Stimulated activated CD4-positive, alpha-beta T cell treated with anti-CD3 and anti-CD28 coated beads, Interleukin-1b, Interleukin-23, amount 100 ng/mL, for 48 hours (primary cell): ENCODE measurements around the gene RNGTT.
"Not testable (repeated sequence)": the region's sequence is repeated elsewhere in the genome, so short reads cannot be mapped to it uniquely, and the experiment has no call there.

ENCODE experiments used
- DNase-seq: peaks from one replicate; pipeline ENCODE4 v3.0.0-alpha.2; 2020

Gene RNGTT

DNA sequence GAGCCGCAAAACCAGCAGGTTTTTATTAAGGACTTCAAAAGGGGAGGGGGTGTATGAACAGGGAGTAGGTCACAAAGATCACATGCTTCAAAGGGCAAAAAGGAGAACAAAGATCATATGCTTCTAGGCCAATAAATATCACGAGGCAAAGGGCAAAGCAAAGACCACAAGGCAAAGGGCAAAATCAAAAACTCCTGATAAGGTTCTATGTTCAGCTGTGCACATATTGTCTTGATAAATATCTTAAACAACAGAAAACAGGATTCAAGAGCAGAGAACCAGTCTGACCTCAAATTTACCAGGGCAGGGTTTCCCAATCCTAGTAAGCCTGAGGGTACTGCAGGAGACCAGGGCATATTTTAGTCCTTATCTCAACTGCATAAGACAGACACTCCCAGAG lies 5.8 kb upstream of the RNGTT start:
- not testable (repeated sequence) for DNase-seq

GRCh38 chr6:88967891-88968290 lies 4.5 kb upstream of the RNGTT start:
- DNase-seq, result no peak

DNA sequence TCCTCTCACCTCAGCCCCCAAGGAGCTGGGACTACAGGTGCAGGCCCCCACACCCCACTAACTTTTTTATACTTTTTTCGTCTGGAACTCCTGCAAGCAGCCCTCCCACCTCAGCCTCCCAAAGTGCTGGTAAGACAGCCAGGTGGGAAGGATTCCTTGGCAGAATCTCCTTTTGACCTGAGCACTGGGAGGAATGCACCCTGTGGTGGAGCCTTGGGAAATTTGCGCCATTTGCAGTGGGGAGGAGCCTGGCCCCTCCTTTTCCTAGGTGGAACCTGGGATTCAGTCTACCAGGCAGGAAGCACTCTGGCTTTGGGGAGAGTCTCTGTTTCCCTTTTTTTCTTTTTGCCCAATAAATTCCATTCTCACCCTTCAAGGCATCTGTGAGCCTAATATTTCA lies 2.3 kb upstream of the RNGTT start:
- DNase-seq, result no peak

DNA sequence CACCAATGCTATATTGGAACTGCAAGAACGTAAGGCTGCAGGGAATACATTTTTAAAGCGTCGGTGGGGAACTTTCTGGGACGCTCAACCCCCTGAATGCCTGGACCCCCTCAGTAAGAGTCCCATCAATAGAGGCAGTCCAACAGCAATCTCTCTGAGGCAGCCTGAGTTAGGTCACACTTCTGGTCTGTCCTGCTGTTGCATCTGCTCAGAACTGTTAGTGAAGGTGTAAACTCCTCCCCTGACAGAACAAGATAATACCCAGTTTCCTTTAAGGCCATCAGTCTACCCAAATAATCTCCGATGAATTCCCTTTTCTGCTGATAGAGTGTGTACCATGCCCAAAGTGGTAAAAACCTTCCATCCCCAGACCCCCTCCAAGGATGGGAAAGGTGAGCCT lies 1.1 kb upstream of the RNGTT start:
- no peak for DNase-seq

GRCh38 chr6:88958842-88959241 lies 4.6 kb downstream of the RNGTT start:
- DNase-seq, result no peak

GRCh38 chr6:88953550-88954386 lies 9.7 kb downstream of the RNGTT start:
- no peak for DNase-seq

- no peak for DNase-seq
Observed at GRCh38 chr6:88952065-88952704, 11.2 kb downstream of the RNGTT start.

DNA sequence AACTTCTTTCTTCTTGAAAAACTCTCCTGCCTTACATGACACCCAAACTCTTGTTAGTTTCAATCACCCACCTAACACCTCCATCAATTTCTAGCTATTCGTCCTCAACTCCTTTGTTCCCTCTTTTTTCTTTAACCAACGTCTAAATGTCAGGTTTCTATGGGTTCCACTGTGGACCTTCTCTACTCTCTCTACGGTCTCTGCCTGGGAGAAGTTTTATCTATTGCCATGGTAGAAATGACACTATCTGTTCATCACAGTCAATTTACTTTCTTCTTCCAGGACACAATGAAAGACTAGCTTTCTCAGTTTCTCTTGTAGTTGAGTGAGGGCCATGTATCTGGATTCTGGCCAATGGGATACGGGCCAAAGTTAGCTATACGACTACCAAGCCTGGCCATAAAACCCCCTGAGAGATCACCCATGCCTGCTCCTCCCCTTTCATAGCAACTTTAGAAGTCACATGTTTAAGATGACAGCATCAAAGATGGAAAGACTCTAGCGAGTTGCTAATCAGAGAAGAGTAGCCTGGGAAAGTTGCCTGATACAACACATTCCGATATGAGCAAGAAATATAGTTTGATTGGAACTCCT lies 17.9 kb downstream of the RNGTT start:
- DNase-seq, result no peak

- DNase-seq, result no peak
Observed at GRCh38 chr6:88933521-88933920, 29.9 kb downstream of the RNGTT start.

GRCh38 chr6:88932019-88932418 lies 31.4 kb downstream of the RNGTT start:
- DNase-seq, result not testable (repeated sequence)

DNA sequence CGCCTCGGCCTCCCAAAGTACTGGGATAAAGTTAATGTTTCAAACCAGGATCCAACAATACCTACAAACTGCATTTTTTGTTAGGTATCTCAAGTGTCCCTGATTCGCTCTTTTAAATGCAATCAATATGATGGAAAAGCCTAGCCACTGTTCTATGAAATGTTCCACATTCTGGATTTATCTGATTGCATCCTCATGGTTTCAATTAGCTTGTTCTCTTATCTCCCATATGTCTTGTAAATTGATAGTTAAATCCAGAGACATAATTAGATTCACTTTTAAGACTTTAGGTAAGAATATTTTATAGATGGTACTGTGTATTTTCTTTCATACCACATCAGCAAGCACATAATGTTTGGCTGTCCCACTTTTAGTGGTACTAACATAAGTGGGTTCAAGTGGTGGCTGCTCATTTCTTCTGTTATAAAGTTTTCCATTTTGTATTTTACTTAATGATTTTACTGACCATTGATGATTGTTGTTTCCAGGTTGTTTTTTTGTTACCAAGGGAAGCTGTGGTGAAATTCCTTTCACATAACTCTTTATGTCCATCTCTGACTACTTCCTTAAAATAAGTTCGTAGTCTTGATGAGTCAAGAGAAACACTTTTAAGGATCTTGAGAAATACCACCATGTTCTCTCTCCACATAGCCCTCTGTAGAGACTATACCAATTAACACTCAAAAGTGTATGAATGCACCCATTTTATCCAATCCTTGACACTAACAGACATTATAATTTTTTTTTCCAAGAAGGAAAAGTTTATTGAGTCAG lies 40.5 kb downstream of the RNGTT start:
- no peak for DNase-seq

DNA sequence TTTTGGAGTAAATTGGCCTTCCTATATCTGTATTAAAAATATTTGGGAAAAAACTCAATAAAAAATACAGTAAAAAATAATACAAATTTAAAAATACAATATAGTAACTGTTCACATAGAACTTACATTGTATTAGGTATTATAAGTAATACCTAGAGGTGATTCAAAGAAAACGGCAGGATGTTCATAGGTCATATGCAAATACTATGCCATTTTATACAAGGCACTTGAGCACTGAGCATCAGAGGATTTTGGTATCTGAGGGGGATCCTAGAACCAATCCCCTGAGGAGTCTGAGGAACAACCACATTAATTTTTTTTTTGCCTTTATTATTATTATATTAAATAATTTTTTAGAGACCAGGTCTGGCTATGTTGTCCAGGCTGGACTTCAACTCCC lies 41.7 kb downstream of the RNGTT start:
- no peak for DNase-seq

DNA sequence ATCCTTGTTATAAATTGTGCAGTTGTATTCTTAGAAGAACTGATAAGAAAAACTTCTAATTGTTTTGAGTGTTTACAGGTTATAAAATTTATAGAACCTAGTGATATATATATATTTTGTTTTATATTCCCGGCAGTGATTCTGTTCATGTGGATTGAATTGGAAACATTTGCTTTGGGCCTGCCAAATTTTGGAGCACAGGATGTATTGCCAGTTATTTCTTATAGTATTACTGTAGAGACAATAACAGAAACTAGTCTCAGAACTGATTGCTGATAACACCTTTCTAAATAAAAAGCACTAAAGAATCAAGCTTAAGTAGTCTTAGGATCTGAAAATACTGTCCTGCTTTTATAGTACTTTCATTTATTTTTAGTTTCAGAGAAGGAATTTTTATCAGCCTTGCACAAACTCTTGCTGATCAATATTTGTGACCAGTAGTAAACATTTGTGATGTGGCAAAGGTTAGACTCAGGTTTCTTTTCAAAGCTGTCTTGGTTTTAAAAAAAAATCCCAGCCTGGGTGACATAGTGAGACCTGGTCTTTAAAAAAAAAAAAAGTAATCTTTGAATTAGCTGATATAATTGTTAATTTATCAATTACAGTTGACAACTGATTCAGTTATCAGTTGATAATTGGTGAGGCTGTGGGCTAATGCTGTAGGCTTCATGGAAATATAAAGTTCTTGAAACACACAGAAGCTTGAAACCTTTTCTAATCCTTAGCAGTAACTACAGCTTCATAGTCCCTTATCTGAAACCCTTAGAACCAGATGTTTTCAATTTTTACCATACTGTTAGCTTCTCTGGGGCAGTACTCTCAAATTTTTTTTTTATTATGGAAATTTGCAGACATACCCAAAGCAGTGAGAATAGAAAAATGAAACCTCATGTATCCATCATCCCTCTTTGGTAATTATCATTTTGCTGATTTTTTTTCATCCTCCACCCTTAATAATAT lies 42.4 kb downstream of the RNGTT start:
- DNase-seq, result no peak

- DNase-seq, result no peak
Observed at GRCh38 chr6:88920088-88920487, 43.3 kb downstream of the RNGTT start.

DNA sequence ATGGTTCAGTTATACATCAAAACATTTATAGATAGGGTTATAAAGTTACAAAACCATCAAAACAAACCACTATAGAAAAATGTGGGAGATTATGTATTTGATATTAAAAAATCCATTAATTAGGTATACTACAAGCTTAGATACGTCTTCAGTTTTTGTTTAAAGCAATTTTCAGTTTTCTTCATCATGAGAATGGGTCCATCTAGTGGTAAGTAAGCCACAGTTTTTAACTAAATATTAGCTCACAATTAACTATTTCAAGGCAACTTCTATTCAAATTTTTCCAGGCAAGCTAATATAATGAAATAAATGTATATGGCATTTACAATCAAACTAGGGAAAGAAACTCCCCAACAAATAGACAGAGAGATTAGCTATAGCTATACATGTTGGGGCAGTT lies 44.4 kb downstream of the RNGTT start:
- no peak for DNase-seq

GRCh38 chr6:88916615-88917208 lies 46.7 kb downstream of the RNGTT start:
- no peak for DNase-seq

- DNase-seq, result no peak
Observed at GRCh38 chr6:88914895-88915598, 48.4 kb downstream of the RNGTT start.

DNA sequence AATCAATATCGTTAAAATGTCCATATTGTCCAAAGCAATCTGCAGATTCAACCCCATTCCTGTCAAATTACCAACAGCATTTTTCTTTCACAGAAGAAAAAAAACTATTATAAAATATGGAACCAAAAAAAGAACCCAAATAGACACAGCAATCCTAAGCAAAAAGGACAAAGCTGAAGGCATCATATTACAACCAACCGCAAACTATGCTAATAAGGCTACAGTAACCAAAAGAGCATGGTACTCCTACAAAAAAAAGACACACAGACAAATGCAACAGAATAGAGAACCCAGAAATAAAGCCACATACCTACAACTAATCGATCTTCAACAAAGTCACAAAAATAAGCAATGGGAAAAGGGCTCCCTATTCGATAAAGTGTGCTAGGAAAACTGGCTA lies 49.2 kb downstream of the RNGTT start:
- no peak for DNase-seq

DNA sequence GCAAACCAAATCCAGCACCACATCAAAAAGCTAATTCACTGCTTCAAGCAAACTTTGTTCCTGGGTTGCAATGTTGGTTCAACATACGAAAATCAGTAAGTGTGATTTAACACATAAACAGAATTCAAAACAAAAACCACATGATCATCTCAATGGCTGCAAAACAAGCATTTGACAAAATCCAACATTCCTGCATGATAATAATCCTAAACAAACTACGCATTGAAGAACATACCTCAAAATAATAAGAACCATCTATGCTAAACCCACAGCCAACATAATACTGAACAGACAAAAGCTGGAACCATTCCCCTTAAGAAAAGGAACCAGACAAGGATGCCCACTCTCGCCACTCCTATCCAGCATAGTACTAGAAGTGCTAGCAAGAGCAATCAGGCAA lies 49.9 kb downstream of the RNGTT start:
- no peak for DNase-seq

GRCh38 chr6:88910922-88911778 lies 52.3 kb downstream of the RNGTT start:
- DNase-seq, result no peak
